ENCODE measurements around the gene AMFR.

Gene AMFR

DNA sequence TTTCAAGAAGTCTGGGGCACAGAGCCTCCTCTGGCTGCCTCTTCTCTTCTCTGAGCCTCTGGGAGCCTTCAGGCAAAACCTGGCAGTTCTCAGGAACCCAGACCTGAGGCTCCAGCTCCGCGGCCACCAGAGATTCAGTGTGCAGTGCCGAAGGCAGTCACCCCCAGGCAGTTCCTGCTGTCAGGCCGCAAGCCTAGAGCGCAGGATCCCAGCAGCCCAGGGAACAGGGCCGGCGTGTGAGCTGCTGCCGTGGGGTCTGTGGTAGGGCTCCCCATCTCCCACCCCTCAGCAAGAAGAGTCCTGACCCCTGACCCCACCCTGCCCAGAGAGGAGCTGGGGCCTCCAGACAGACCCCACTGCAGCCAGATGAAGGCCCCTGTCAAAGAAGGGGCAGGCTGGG, 78.2 kb downstream of the AMFR start:
- no peak for DNase-seq (ENCODE audit: low spot score)

DNA sequence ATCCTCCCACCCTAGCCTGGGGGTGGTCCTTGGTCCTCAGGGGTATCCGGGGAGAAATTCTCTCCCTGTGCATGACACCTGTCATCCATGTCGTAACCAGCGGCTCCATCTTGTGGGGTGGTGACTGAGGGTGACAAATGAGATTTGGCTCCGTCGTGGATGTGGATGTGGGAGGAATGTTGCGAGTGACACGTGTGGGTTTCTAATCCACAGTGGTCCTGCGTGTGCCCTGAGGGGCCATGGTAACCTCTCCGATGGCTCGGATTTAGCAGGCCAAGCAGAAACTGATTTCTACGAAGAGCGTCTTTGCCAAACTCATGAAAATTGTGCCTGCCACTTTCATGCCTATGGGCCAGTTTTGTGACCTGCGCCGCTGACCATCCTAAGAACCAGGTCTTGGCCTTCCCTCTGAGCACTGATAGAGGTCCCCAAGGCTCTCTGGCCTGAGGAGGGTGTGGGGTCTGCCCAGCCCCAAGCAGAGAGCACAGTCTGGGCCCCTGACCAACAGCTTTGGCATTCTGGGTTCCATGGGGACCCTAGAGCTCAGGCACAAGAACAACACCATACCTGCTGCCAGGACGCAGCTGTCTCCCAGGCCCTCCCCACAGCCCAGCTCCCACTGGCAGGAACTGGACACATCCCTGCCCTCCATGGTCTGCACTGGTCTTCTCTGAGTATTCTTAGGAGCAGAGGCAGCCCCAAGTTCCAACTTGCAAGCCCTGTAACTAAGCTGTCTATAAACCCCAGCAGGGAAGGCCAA, 79.0 kb downstream of the AMFR start:
- no peak for DNase-seq (ENCODE audit: low spot score)

GRCh38 chr16:56345406-56346050, 79.8 kb downstream of the AMFR start:
- DNase-seq (ENCODE audit: low spot score) = no peak

DNA sequence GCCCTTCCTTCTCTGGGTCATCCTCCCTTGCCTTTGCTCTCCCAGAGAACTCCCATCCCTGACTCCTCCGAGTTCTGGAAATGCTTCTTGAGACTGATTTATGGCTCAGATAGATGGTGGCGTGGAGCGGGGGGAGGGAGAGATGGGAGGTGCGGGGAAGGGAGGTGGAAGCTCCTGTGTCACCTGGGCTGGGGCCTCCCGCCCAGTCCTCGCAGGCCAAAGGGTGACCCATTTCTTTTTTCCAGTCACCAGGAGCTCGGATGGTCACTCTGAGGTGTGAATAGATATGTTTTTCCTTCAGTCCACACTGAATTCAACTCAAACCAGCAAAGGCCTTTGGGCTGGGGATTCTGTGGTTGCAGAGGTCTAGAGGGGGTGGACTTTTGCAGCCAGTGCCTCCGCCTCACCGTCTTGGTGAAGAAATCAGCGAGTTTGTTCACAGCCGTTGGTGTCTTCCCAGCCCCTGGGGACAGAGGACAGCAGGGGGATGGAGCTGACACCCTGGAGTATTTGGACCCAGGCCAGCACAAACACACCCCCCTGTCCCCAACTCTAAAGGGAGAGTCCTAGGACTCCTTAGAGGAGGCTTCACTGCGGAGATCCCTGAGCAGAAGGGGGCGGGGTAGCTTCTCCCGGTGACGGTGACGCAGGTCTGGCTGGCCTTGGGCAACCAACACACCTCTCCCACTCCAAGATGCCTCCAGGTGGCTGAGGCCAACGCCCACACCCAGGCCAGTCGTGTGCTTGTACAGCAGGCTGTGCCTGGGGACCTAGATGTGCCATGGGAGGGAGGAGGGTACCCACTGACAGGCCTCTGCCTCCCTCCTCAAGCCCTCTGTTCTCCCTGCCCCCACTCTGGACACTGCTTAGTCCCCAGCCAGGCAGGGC, 80.6 kb downstream of the AMFR start:
- DNase-seq (ENCODE audit: low spot score) = no peak

GRCh38 chr16:56343661-56344517, 81.5 kb downstream of the AMFR start:
- DNase-seq (ENCODE audit: low spot score) = no peak

DNA sequence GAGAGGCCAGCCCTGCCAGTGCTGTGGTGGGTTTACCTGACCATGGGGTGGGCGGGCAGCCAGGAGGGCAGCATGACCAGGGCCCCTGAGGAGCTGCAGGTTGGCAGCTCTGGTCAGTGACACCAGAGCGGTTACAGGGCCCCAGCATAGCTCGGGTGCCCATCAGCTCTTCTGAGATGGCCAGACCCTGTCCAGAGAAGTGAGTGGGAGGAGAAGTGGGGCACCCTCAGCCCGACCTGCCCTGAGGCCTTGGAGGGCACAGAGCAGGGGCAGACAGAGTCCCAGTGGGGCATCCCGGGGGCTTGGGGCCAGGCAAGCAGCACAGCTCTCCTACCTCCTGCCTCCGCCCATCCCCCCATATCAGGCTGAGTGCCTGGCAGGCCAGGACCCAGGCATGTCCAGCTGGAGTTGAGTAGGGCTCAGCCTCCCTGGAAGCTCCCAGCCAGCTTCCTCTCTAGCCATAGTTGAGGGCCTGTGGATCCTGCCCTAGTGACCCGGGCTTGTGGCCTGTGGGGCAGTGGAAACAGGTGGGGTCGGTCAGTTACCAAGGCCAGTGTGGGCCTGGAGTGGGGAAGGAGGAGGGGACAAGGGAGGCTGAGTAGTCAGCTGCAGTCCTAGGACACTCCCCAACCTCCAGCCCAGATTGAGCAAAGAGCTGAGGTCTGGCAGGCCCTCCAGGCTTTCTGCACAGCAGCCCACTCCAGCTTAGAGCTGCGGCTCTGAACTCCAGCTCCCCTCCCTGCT, 83.5 kb downstream of the AMFR start:
- DNase-seq (ENCODE audit: low spot score) = no peak

- DNase-seq (ENCODE audit: low spot score) = no peak
Measured at GRCh38 chr16:56340864-56341365, 84.4 kb downstream of the AMFR start.

DNA sequence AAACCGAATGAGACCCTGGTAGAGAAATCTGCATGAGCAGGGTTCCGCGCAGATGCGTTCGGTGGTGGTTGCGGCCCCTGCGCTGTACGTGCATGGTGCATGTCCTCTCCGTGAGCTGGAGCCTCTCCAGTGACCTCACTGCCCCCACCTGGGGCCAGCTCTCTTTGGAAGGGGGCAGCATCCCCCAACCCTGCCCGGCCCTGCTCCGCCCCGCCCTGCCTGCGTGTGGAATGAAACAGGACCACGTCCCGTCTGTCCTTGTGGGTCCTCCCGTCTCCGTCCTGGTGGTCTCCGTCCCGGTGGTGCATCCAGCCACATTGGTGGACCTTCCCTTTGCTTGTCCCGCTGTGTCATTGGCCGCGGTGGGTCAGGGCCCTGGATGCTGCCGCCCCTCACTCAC, 84.9 kb downstream of the AMFR start:
- no peak for DNase-seq (ENCODE audit: low spot score)

GRCh38 chr16:56339431-56340195, 85.7 kb downstream of the AMFR start:
- DNase-seq (ENCODE audit: low spot score) = no peak

DNA sequence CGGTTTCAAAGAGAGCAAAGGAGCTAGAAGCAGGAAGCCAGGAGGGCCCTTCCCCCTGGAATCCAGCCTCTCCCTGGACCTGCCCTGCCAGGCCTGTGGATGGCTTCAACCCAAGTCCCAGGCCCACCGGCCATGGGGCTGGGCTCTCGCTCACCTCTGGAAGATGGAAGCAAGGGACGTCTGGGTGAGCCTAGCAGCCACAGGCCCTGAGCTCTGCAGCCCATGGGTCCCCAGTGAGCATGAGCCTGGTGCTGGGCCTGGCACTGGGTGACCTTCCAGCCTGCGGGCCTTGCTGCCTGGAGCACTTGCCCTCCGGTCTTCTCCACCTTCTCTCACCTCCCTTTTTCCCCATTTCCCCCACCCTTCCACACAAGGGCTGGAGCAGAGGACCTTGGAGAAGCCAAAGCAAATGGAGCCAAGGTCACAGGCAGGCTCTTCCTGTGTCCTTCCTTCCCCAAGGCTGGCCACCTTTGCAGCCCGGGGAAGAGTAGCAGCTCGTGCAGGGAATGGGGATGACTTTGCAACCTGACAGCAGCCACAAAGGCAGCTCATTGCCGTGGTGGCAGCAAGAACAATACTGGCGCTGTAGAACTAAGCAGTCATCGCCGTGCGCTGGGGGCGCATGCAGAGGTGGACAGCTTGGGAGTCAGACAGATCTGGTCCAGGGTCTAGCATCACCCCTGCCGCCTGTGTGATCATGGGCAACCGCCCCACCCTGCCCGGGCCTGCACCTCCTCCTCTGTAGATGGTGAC, 86.6 kb downstream of the AMFR start:
- no peak for DNase-seq (ENCODE audit: low spot score)

GRCh38 chr16:56337858-56338325, 87.5 kb downstream of the AMFR start:
- DNase-seq (ENCODE audit: low spot score) = no peak

DNA sequence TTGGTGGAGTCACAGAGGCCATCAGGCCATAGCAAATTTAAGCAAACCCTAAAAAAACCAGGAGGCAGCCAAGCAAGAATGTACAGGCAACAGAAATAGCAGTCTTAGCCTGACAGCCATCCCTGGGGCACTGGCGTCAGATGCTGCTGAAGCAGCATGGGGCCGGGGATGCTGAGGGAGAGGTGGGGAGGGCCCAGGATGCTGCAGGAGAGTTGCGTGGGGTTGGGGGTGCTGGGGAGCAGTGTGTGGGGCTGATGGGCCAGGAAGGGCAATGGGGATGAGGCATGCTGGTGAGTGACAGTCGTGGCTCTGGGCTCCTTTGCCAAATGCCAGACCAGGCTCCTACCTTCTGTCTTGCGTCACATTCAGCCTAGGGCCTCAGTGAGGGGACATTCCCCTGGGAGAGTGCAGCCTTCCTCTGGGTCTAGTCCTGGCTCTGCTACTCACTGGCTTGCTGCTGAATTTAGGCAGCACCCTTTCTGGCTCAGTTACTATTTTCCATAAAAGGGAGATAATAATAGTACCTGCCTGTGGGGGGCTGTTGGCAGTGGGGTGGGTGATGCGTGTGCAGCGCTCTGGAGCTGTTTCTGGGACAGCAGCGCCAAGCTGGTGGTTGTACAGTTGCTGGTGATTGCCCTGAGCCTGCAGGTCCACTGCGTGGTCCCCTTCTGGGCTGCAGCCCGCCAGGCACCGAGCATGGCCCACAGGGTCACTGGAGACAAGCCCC, 88.1 kb downstream of the AMFR start:
- no peak for DNase-seq (ENCODE audit: low spot score)

DNA sequence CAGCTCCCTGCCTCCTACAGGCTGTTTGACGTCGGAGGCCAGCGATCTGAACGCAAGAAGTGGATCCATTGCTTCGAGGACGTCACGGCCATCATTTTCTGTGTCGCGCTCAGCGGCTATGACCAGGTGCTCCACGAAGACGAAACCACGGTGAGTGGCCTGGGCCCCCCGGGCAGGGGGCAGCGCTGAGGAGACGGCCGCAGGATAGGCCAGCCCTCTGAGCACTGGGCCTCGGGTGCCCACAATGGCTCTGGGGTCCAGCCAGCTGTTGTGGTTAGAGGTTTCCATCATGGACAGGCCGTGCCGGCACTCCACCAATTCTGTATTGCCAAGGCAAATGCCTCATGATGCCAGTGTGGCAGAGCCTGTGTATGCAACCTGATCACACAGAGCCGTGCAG, 88.6 kb downstream of the AMFR start:
- no peak for DNase-seq (ENCODE audit: low spot score)

DNA sequence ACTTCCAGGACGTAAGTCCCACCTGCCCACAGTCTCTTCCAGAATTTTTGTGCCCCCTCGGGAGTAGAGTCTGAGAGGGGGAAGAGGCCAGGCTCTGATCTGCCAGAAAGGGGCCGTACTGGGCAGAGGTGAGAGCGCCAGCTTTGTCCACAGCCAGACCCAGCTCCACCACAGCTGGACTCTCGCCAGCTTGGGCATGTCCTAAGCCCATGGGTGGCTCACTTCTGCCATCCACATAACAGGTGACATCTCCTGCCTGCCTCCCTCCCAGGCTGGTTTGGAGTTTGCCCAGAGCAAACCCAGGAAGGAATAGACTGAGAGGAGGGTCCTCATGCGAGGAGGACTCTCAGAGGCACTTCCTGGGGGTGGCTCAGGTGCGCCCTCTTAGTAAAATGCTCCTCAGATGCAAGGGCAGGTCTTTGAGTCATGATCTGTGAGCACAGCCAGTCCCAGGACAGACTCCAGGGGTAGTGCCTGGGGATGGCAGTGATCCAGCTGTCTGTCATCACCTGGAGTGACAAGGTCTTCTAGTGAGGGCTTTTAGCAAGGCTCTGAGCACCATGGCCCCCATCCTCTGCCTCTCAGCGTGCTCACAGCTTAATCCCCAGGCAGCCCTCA, 89.2 kb downstream of the AMFR start:
- no peak for DNase-seq (ENCODE audit: low spot score)

DNA sequence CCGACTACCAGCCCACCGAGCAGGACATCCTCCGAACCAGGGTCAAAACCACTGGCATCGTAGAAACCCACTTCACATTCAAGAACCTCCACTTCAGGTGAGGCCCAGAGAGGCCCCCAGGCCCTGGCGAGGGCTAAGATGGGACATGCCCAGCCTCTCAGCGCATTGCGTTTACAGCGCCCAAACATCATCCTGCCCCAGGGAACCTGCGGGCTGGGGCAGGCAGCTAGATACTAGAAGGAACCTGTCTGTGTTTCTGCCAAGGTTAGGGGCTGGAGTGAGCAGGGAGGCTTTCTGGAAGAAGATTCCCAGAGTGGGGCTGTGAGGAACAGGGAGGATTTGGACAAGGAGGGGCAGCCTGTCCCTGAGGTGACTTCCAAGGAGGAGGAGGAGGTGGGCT, 90.6 kb downstream of the AMFR start:
- DNase-seq (ENCODE audit: low spot score) = no peak

DNA sequence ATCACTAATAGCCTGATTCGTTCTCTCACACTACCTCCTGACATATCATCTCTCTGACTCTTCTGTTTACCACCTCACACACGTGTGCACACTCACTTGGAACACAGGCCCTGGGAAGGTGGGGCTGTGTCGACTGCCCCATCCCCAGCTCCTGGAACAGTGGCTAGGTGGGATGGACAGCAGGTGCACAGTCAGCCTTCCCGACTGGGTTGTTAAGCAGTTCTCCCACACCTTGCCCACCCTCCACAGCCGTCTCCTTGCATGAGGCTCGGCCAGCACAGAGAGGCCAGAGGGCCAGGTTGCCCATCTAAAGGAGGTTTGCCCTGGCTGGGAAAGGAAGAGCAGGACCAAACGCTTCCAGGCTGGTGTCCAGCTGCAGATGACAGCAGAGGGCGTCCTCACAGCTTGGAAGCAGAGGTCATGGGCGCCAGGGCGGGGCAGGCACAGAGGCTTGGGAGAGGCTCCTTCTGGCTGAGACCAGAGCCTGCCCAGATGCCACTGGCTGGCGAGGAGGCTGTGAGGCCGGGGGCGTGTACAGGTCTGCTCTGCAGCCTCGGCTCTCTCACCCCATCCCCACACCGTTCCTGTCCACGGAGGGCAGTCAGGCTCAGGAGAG, 92.8 kb downstream of the AMFR start:
- DNase-seq (ENCODE audit: low spot score) = no peak

GRCh38 chr16:56331915-56332314, 93.4 kb downstream of the AMFR start:
- no peak for DNase-seq (ENCODE audit: low spot score)

DNA sequence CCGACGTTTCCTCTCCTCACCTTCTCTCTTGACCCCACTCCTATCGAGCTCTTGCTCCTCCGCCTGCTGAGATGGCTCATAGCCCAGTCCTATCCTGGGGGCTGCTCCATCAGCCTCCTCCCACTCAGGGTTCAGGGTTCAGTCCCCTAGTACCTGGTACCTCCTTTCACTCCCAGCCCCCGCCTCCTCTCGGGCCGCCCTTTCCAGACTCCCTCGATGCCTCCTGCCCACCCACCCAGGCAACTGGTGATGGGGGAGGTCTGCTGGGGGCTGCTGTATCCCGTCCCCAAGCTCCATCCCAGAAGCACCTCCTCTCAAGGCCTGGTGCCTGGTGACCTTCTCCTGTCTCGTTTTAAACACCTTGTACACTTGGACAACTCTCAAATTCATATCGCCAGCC, 93.9 kb downstream of the AMFR start:
- no peak for DNase-seq (ENCODE audit: low spot score)

All from germinal center (tissue), 1 donor.